Esophagus muscularis mucosa (tissue), 4 donors: ENCODE data around the gene IGFBP4. TPM values are rescaled to one million over a fixed set of nuclear protein-coding genes. Genes with fewer than 3 reads are reported as not detected.

ENCODE experiments used
- DNase-seq: peaks from one replicate; pipeline ENCODE4 v3.0.0-alpha.2; 2017; ENCODE audit errors: extremely low spot score
- H3K27ac ChIP-seq, 4 donors: fragments of 200-600 bp; sonication (generic); replicated peaks in 1 of 4; 1 replicate in 3 of 4; 2 replicates in 1 of 4; pipeline ENCODE4 v1.5.1; 2016 to 2019; ENCODE audit warnings: mild to moderate bottlenecking in 1 of 4
- H3K27me3 ChIP-seq, 4 donors: fragments of 200-600 bp; sonication (generic); one replicate each; pipeline versions ENCODE4 v1.5.1 to v1.6.0; 2016 to 2019
- H3K36me3 ChIP-seq, 4 donors: fragments of 200-600 bp; sonication (generic); one replicate each; pipeline ENCODE4 v1.5.1; 2016 to 2019
- H3K4me1 ChIP-seq, 4 donors: fragments of 200-600 bp; sonication (generic); one replicate each; pipeline ENCODE4 v1.5.1; 2016 to 2019
- H3K4me3 ChIP-seq, 4 donors: fragments of 200-600 bp; sonication (generic); 1 replicate in 2 of 4; 2 replicates in 2 of 4; pipeline ENCODE4 v1.5.1; 2016 to 2019; ENCODE audit warnings: mild to moderate bottlenecking in 4 of 4, moderate library complexity in 1 of 4
- H3K9me3 ChIP-seq, 4 donors: fragments of 200-600 bp; sonication (generic); 1 replicate in 3 of 4; 2 replicates in 1 of 4; pipeline ENCODE4 v1.5.1; 2016 to 2019
- CTCF ChIP-seq, 3 experiments: fragments of 200-600 bp in 2 of 3; fragments of 450-650 bp in 1 of 3; sonication (generic) in 2 of 3; IDR thresholded peaks; one replicate each; pipeline ENCODE4 v1.5.1; 2017 to 2019; ENCODE audit warnings: antibody characterized with exemption in 3 of 3, mild to moderate bottlenecking in 2 of 3, moderate library complexity in 1 of 3
- EP300 ChIP-seq: sonication (generic); formaldehyde crosslinking; IDR thresholded peaks from one replicate; pipeline ENCODE4 v1.6.1; 2017; ENCODE audit warnings: antibody characterized with exemption
- POLR2A ChIP-seq: fragments of 450-650 bp; IDR thresholded peaks from one replicate; pipeline ENCODE4 v1.6.1; 2017; ENCODE audit warnings: antibody characterized with exemption, moderate library complexity, mild to moderate bottlenecking, low read depth
- POLR2AphosphoS5 ChIP-seq, 2 donors: sonication (generic); formaldehyde crosslinking; IDR thresholded peaks; one replicate each; pipeline ENCODE4 v1.6.1; 2017; ENCODE audit warnings: antibody characterized with exemption in 2 of 2
- WGBS: methylation state at CpG from one replicate; pipeline ENCODE4 v1.1.5; 2018; 5-methylcytosine and 5-hydroxymethylcytosine counted together
- intact Hi-C: fragments of 100-400 bp; cut with DNase I; formaldehyde crosslinking; loops from one replicate; pipeline ENCODE4 v1.15.1; 2023
- total RNA-seq, 4 donors: library from RNA; depleted of rRNA; stranded (reverse); fragments of >200 nt; gene quantifications; one replicate each; pipeline versions ENCODE4 v1.1.0 to v1.2.1, GENCODE V29; 2016

The IGFBP4 gene
- total RNA-seq, 4 donors from 2014 or later: 258 to 444 (median 268) TPM

GRCh38 chr17:40418428-40418706 lies 24.9 kb upstream of the IGFBP4 start:
- intact Hi-C loops: loop anchor here (10.0 kb wide), 1 partner anchor 114 kb away; the partner anchor contains the start of gene RARA
- H3K9me3 ChIP-seq: no peaks in the 10 kb centered on the region
- H3K36me3 ChIP-seq: no peaks in the 10 kb centered on the region
- TF ChIP-seq EP300 (no peak), POLR2AphosphoS5 (IDR thresholded peaks at IDR 0.05) (no peak), CTCF (IDR thresholded peaks at IDR 0.05) (no peak)
- peaks cover 0 to 8% (median 0%) of the 10 kb centered on the region in 4 donors for H3K27me3 ChIP-seq
- DNase-seq: no peak
- peak overlapping the region; percentile 60 to 71 (median 63) for H3K4me3 ChIP-seq
- H3K4me1 ChIP-seq: peaks cover 12 to 35% (median 30%) of the 10 kb centered on the region in 4 donors
- H3K27ac ChIP-seq: peak overlapping the region; percentile 64 to 82 (median 76)
- WGBS: 58% methylated on average over 16 of the region's 16 CpGs

GRCh38 chr17:40419559-40420331 lies 23.5 kb upstream of the IGFBP4 start:
- intact Hi-C loops: loop anchor here (10.0 kb wide), 1 partner anchor 115 kb away; the partner anchor contains the start of gene RARA
- 70% methylated on average over 10 of the region's 11 CpGs for WGBS
- TF ChIP-seq POLR2AphosphoS5 (IDR thresholded peaks at IDR 0.05) (no peak), EP300 (no peak), POLR2A (no peak), CTCF (IDR thresholded peaks at IDR 0.05) (no peak)

GRCh38 chr17:40422990-40423633 lies 20.1 kb upstream of the IGFBP4 start:
- H3K4me3 ChIP-seq: no peak overlapping the region
- WGBS: 80% methylated on average over 3 of the region's 3 CpGs
- intact Hi-C loops: no loop called here
- TF ChIP-seq POLR2AphosphoS5 (IDR thresholded peaks at IDR 0.05) (no peak), EP300 (no peak), CTCF (IDR thresholded peaks at IDR 0.05) (no peak), POLR2A (no peak)
- no peaks in the 10 kb centered on the region for H3K27me3 ChIP-seq
- no peaks in the 10 kb centered on the region for H3K9me3 ChIP-seq
- H3K27ac ChIP-seq: no peak overlapping the region
- H3K4me1 ChIP-seq: peaks cover 5 to 21% (median 17%) of the 10 kb centered on the region in 4 donors
- no peaks in the 10 kb centered on the region for H3K36me3 ChIP-seq
- DNase-seq: peak; percentile 64

More at GRCh38 chr17:40419559-40420331, 23.5 kb upstream of the IGFBP4 start:
- no peaks in the 10 kb centered on the region for H3K9me3 ChIP-seq
- peaks cover 12 to 35% (median 30%) of the 10 kb centered on the region in 4 donors for H3K4me1 ChIP-seq
- H3K4me3 ChIP-seq: no peak overlapping the region
- no peak for DNase-seq
- peaks cover 0 to 8% (median 0%) of the 10 kb centered on the region in 4 donors for H3K27me3 ChIP-seq
- H3K36me3 ChIP-seq: no peaks in the 10 kb centered on the region
- peak overlapping the region in 2 of 4 donors; percentile 28 to 82 for H3K27ac ChIP-seq

GRCh38 chr17:40425741-40426140 lies 17.5 kb upstream of the IGFBP4 start:
- 37% methylated on average over 4 of the region's 4 CpGs for WGBS
- Histone ChIP-seq H3K9me3 (no peaks in the 10 kb centered on the region), H3K4me1 (no peaks in the 10 kb centered on the region), H3K4me3 (no peak overlapping the region), H3K27ac (no peak overlapping the region), H3K36me3 (no peaks in the 10 kb centered on the region), H3K27me3 (no peaks in the 10 kb centered on the region)
- TF ChIP-seq EP300 (no peak), CTCF (IDR thresholded peaks at IDR 0.05) (no peak), POLR2AphosphoS5 (IDR thresholded peaks at IDR 0.05) (no peak), POLR2A (no peak)
- intact Hi-C loops: no loop called here
- DNase-seq: peak; percentile 82
